CD4-positive, CD25-positive, alpha-beta regulatory T cell (primary cell): Measurements from ENCODE around the gene NTN1. TPM values are rescaled to one million over a fixed set of nuclear protein-coding genes. Genes with fewer than 3 reads are reported as not detected.

Experiments used
- ATAC-seq, 2 donors: fragments of 150-1000 bp; cut with Tn5 transposase; one replicate each; pipeline ENCODE4 v1.10.0; 2021; ENCODE audit warnings: low read depth in 2 of 2, moderate number of reproducible peaks in 2 of 2, moderate library complexity in 1 of 2
- DNase-seq, 3 donors: peaks; one replicate each; pipeline versions ENCODE4 v3.0.0 to v3.0.0-alpha.2; 2012 to 2022; ENCODE audit warnings: mixed read lengths in 1 of 3
- H3K27ac ChIP-seq: one replicate; pipeline ENCODE4 v1.7.0; 2013; ENCODE audit warnings: mild to moderate bottlenecking, low read length; ENCODE audit not compliant: insufficient read depth, poor library complexity, severe bottlenecking
- H3K27me3 ChIP-seq: one replicate; pipeline ENCODE4 v1.7.0; 2013; ENCODE audit warnings: low read length; ENCODE audit not compliant: control insufficient read depth, insufficient read depth
- H3K36me3 ChIP-seq: one replicate; pipeline ENCODE4 v1.7.0; 2013; ENCODE audit warnings: mild to moderate bottlenecking, low read length, moderate library complexity; ENCODE audit not compliant: control insufficient read depth, insufficient read depth
- H3K4me1 ChIP-seq: 2 replicates; pipeline ENCODE4 v1.7.0; 2013; ENCODE audit warnings: mild to moderate bottlenecking, low read length; ENCODE audit not compliant: insufficient read depth, control insufficient read depth, poor library complexity, severe bottlenecking
- H3K4me3 ChIP-seq: one replicate; pipeline ENCODE4 v1.7.0; 2013; ENCODE audit warnings: low read depth, mild to moderate bottlenecking, low read length, moderate library complexity
- H3K9me3 ChIP-seq, 2 experiments: 1 replicate in 1 of 2; 2 replicates in 1 of 2; pipeline ENCODE4 v1.7.0; 2013; ENCODE audit warnings: low read length in 2 of 2, mild to moderate bottlenecking in 1 of 2, moderate library complexity in 1 of 2; ENCODE audit not compliant: control insufficient read depth in 2 of 2
- H3K27ac Mint-ChIP-seq, 3 donors: one replicate each; pipeline ENCODE4 v1.8.0; 2020 to 2022; ENCODE audit warnings: mild to moderate bottlenecking in 3 of 3, mixed read lengths in 3 of 3, moderate library complexity in 2 of 3
- H3K27me3 Mint-ChIP-seq: one replicate; pipeline ENCODE4 v1.8.0; 2022; ENCODE audit warnings: mild to moderate bottlenecking, mixed read lengths
- H3K36me3 Mint-ChIP-seq: one replicate; pipeline ENCODE4 v1.8.0; 2020; ENCODE audit warnings: mixed read lengths
- H3K4me1 Mint-ChIP-seq, 4 donors: one replicate each; pipeline ENCODE4 v1.8.0; 2020 to 2022; ENCODE audit warnings: mixed read lengths in 4 of 4, mild to moderate bottlenecking in 1 of 4
- H3K4me3 Mint-ChIP-seq, 4 donors: one replicate each; pipeline ENCODE4 v1.8.0; 2020 to 2022; ENCODE audit warnings: mild to moderate bottlenecking in 4 of 4, mixed read lengths in 4 of 4, moderate library complexity in 3 of 4
- H3K9me3 Mint-ChIP-seq, 7 donors: one replicate each; pipeline ENCODE4 v1.8.0; 2020 to 2022; ENCODE audit warnings: mixed read lengths in 7 of 7, mild to moderate bottlenecking in 3 of 7, moderate library complexity in 2 of 7
- polyA plus RNA-seq, 4 donors: library from polyadenylated mRNA; unstranded; fragments of 300-500 nt; fragmentation: Illumina TruSeq; gene quantifications; one replicate each; pipeline ENCODE4 v1.2.3, GENCODE V29; 2021
- total RNA-seq: library from RNA; stranded (reverse); gene quantifications from one replicate; pipeline ENCODE4 v1.2.3, GENCODE V29; 2022

The NTN1 gene
- total and polyA plus RNA-seq, 5 donors from 2014 or later = 0.03 TPM; not detected in 4

- Mint-ChIP-seq H3K27me3 (no peaks in the 10 kb centered on the region), H3K4me3 (no peak overlapping the region), H3K27ac (no peak overlapping the region), H3K4me1 (peaks cover 0 to 2% (median 0%) of the 10 kb centered on the region in 4 donors), H3K36me3 (no peaks in the 10 kb centered on the region), H3K9me3 (no peaks in the 10 kb centered on the region)
- no peaks in the 10 kb centered on the region for H3K4me1 ChIP-seq
- H3K4me3 ChIP-seq = no peak overlapping the region
- DNase-seq (no peak), ATAC-seq (no peak)
- no peaks in the 10 kb centered on the region for H3K9me3 ChIP-seq
- no peak overlapping the region for H3K27ac ChIP-seq
- no peaks in the 10 kb centered on the region for H3K27me3 ChIP-seq
- H3K36me3 ChIP-seq = no peaks in the 10 kb centered on the region
These were observed 153.7 kb downstream of the NTN1 start for GRCh38 chr17:9174779-9175574.

DNA sequence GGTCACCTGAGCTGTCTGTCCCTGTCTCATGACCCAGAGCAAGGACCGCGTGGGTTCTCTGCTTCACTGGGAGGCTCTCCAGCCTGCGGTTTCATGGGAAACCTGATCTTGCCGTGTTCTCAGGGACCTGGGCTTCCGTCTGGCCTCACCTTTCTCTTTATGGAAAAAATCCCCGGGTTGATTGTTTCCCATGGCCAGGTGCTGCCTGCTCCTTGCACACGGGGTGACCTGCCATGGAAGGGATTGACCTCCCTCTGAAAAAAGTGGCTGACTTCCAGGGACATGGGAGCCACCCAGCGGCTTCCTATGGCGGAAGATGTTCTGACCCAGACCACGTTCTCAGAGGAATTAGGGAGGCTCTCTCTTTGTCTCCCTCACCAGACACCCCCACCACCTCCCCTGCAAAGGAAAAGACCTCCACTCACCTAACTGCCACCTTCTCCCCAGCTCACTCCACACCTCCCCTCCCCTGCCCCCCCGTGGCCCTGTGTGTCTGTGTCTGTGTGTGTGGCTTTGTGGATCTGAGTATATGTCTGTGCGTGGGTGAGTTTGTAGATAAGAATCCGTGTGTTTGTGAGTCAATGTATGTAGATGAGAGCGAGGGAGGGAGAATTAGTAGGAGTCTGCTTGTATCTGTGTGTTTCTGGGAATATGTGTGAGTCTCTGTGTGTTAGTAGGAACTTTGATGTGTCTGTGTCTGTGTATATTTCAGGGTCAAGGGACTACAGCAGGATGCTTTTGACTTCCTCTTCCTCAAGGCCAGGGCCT is 154.6 kb downstream of the NTN1 start:
- Mint-ChIP-seq H3K9me3 (no peaks in the 10 kb centered on the region), H3K27ac (no peak overlapping the region)
- no peak for ATAC-seq

DNA sequence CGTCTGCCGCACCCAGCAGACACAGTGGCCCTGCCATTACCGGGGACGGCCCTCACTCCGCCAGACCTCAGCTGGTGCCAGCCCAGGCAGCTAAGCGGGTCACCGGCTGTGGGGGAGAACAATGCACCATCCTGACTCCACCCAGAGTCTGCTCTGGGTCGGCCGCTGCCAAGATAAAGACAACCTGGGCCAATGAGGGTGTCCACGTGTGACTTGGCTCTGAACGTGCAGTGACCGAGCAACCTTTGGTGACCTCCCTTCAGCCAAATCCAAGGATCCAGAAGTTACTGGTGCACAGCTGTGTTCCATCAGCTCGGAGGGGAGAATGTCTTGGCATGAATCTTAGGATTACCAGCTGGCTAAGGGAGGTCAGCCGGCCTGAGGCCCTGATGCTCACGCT is 155.9 kb downstream of the NTN1 start:
- Mint-ChIP-seq H3K4me1 (no peaks in the 10 kb centered on the region), H3K27me3 (no peaks in the 10 kb centered on the region), H3K36me3 (no peaks in the 10 kb centered on the region), H3K27ac (no peak overlapping the region), H3K9me3 (no peaks in the 10 kb centered on the region), H3K4me3 (no peak overlapping the region)
- H3K4me3 ChIP-seq = no peak overlapping the region
- no peak overlapping the region for H3K27ac ChIP-seq
- no peak for ATAC-seq
- no peaks in the 10 kb centered on the region for H3K27me3 ChIP-seq
- H3K9me3 ChIP-seq = no peaks in the 10 kb centered on the region
- DNase-seq = no peak
- no peaks in the 10 kb centered on the region for H3K36me3 ChIP-seq
- H3K4me1 ChIP-seq = no peaks in the 10 kb centered on the region

More for the DNA sequence above, 154.6 kb downstream of the NTN1 start:
- Mint-ChIP-seq H3K4me3 (no peak overlapping the region), H3K4me1 (peaks cover 0 to 2% (median 0%) of the 10 kb centered on the region in 4 donors), H3K36me3 (no peaks in the 10 kb centered on the region), H3K27me3 (no peaks in the 10 kb centered on the region)
- DNase-seq = no peak
- H3K9me3 ChIP-seq = no peaks in the 10 kb centered on the region
- no peaks in the 10 kb centered on the region for H3K27me3 ChIP-seq
- H3K36me3 ChIP-seq = no peaks in the 10 kb centered on the region
- no peak overlapping the region for H3K4me3 ChIP-seq
- no peak overlapping the region for H3K27ac ChIP-seq
- no peaks in the 10 kb centered on the region for H3K4me1 ChIP-seq

GRCh38 chr17:9178319-9178718 is 157.0 kb downstream of the NTN1 start:
- Histone ChIP-seq H3K4me3 (no peak overlapping the region), H3K27me3 (no peaks in the 10 kb centered on the region), H3K9me3 (no peaks in the 10 kb centered on the region), H3K27ac (no peak overlapping the region), H3K36me3 (no peaks in the 10 kb centered on the region), H3K4me1 (no peaks in the 10 kb centered on the region)
- peaks cover under 1% of the 10 kb centered on the region for H3K27me3 Mint-ChIP-seq
- H3K36me3 Mint-ChIP-seq = no peaks in the 10 kb centered on the region
- no peaks in the 10 kb centered on the region for H3K9me3 Mint-ChIP-seq
- H3K27ac Mint-ChIP-seq = no peak overlapping the region
- no peak overlapping the region for H3K4me3 Mint-ChIP-seq
- no peak for DNase-seq
- no peak for ATAC-seq
- H3K4me1 Mint-ChIP-seq = no peaks in the 10 kb centered on the region

DNA sequence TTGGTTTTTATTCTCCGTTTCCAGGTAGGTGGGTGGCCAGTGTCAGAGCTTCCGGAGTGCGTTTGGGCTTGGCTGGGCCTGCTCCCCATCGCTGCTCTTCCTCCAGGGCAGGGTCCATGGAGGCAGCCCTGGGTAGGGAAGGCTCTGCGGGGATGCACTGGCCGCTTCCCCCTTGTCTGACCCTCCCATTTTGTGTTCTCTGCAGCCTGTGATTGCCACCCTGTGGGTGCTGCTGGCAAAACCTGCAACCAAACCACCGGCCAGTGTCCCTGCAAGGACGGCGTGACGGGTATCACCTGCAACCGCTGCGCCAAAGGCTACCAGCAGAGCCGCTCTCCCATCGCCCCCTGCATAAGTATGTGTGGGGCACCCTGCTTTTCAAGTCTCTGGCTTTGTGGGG is 158.3 kb downstream of the NTN1 start:
- Mint-ChIP-seq H3K36me3 (no peaks in the 10 kb centered on the region), H3K4me3 (no peak overlapping the region), H3K4me1 (no peaks in the 10 kb centered on the region), H3K27ac (no peak overlapping the region), H3K9me3 (no peaks in the 10 kb centered on the region), H3K27me3 (peaks cover 5% of the 10 kb centered on the region)
- no peaks in the 10 kb centered on the region for H3K36me3 ChIP-seq
- H3K4me3 ChIP-seq = no peak overlapping the region
- H3K27ac ChIP-seq = no peak overlapping the region
- no peaks in the 10 kb centered on the region for H3K27me3 ChIP-seq
- no peaks in the 10 kb centered on the region for H3K4me1 ChIP-seq
- DNase-seq = no peak
- ATAC-seq = no peak
- no peaks in the 10 kb centered on the region for H3K9me3 ChIP-seq

DNA sequence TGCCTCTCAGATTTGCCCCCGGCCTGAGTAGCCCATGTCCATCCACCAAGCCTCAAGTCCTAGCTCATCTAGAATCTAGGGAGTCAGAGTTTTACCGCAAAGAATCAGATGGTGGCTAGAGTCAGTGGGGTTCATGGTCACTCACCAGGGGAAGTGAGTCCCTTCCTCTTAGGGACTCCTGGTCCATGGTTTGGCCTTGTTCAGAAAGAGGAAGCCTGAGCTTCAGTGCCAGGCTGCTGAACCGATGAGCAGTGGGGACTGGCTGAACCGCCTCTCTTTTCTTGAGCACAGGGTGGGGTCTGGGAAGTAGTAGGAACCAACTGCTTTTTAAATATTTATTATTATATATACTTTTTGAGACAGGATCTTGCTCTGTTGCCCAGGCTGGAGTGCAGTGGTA is 160.3 kb downstream of the NTN1 start:
- peaks cover 5% of the 10 kb centered on the region for H3K27me3 Mint-ChIP-seq
- H3K36me3 ChIP-seq = no peaks in the 10 kb centered on the region

GRCh38 chr17:9183306-9183705 is 162.0 kb downstream of the NTN1 start:
- Mint-ChIP-seq H3K36me3 (no peaks in the 10 kb centered on the region), H3K27me3 (peaks cover 5% of the 10 kb centered on the region), H3K4me3 (no peak overlapping the region), H3K4me1 (no peaks in the 10 kb centered on the region), H3K27ac (no peak overlapping the region), H3K9me3 (no peaks in the 10 kb centered on the region)
- Histone ChIP-seq H3K4me1 (no peaks in the 10 kb centered on the region), H3K27me3 (no peaks in the 10 kb centered on the region), H3K27ac (no peak overlapping the region), H3K36me3 (no peaks in the 10 kb centered on the region), H3K4me3 (no peak overlapping the region), H3K9me3 (no peaks in the 10 kb centered on the region)
- ATAC-seq (no peak), DNase-seq (no peak)

More for the DNA sequence above, 160.3 kb downstream of the NTN1 start:
- no peak overlapping the region for H3K4me3 ChIP-seq
- H3K4me1 Mint-ChIP-seq = no peaks in the 10 kb centered on the region
- H3K27ac Mint-ChIP-seq = no peak overlapping the region
- H3K27me3 ChIP-seq = no peaks in the 10 kb centered on the region
- no peaks in the 10 kb centered on the region for H3K9me3 Mint-ChIP-seq
- DNase-seq (no peak), ATAC-seq (no peak)
- no peaks in the 10 kb centered on the region for H3K4me1 ChIP-seq
- H3K4me3 Mint-ChIP-seq = no peak overlapping the region
- H3K27ac ChIP-seq = no peak overlapping the region
- no peaks in the 10 kb centered on the region for H3K9me3 ChIP-seq
- no peaks in the 10 kb centered on the region for H3K36me3 Mint-ChIP-seq
